HG03135 (cell line): ENCODE results near the gene CCDC7.
"Not testable (repeated sequence)": the region's sequence is repeated elsewhere in the genome, so short reads cannot be mapped to it uniquely, and the experiment has no call there.

Experiments used
- ATAC-seq: cut with Tn5 transposase; IDR thresholded peaks from one replicate; pipeline ENCODE4 v1.9.1; 2021; ENCODE audit warnings: mild to moderate bottlenecking, moderate library complexity; ENCODE audit not compliant: unreplicated experiment

CCDC7 gene

GRCh38 chr10:32548208-32548607 is 102.3 kb downstream of the CCDC7 start:
- ATAC-seq, result no peak

GRCh38 chr10:32556783-32557395 is 110.9 kb downstream of the CCDC7 start:
- no peak for ATAC-seq

- not testable (repeated sequence) for ATAC-seq
Observed at GRCh38 chr10:32562695-32563094, 116.8 kb downstream of the CCDC7 start.

- ATAC-seq, result no peak
Observed at GRCh38 chr10:32577448-32577847, 131.5 kb downstream of the CCDC7 start.

- no peak for ATAC-seq
Observed at GRCh38 chr10:32582946-32583345, 137.0 kb downstream of the CCDC7 start.

GRCh38 chr10:32598022-32598421 is 152.1 kb downstream of the CCDC7 start:
- not testable (repeated sequence) for ATAC-seq

GRCh38 chr10:32600317-32600716 is 154.4 kb downstream of the CCDC7 start:
- no peak for ATAC-seq

GRCh38 chr10:32601562-32601961 is 155.6 kb downstream of the CCDC7 start:
- not testable (repeated sequence) for ATAC-seq

- ATAC-seq, result no peak
Observed at GRCh38 chr10:32605787-32606186, 159.8 kb downstream of the CCDC7 start.

GRCh38 chr10:32610543-32610942 is 164.6 kb downstream of the CCDC7 start:
- ATAC-seq, result not testable (repeated sequence)

- ATAC-seq, result no peak
Observed at GRCh38 chr10:32616438-32616837, 170.5 kb downstream of the CCDC7 start.

- no peak for ATAC-seq
Observed at GRCh38 chr10:32618482-32618881, 172.5 kb downstream of the CCDC7 start.

GRCh38 chr10:32621969-32622368 is 176.0 kb downstream of the CCDC7 start:
- no peak for ATAC-seq

- ATAC-seq, result no peak
Observed at GRCh38 chr10:32622409-32622808, 176.5 kb downstream of the CCDC7 start.

GRCh38 chr10:32627183-32627582 is 181.2 kb downstream of the CCDC7 start:
- no peak for ATAC-seq

GRCh38 chr10:32629910-32630309 is 184.0 kb downstream of the CCDC7 start:
- ATAC-seq, result no peak

- ATAC-seq, result no peak
Observed at GRCh38 chr10:32646535-32646934, 200.6 kb downstream of the CCDC7 start.

- no peak for ATAC-seq
Observed at GRCh38 chr10:32650246-32650655, 204.3 kb downstream of the CCDC7 start.

- not testable (repeated sequence) for ATAC-seq
Observed at GRCh38 chr10:32657430-32657829, 211.5 kb downstream of the CCDC7 start.

GRCh38 chr10:32661346-32661745 is 215.4 kb downstream of the CCDC7 start:
- ATAC-seq, result no peak

- ATAC-seq, result no peak
Observed at GRCh38 chr10:32680803-32681557, 235.0 kb downstream of the CCDC7 start.

- ATAC-seq, result no peak
Observed at GRCh38 chr10:32684291-32684690, 238.4 kb downstream of the CCDC7 start.
